NB4 (cell line): ENCODE measurements around the gene PIF1.

ENCODE experiments used
- CTCF ChIP-seq: IDR thresholded peaks from one replicate; pipeline ENCODE4 v1.5.1; 2012; ENCODE audit warnings: low read depth, low read length
- MAX ChIP-seq: IDR thresholded peaks from 2 replicates; pipeline ENCODE4 v1.6.1; 2011; ENCODE audit warnings: low read depth, low read length
- MYC ChIP-seq: IDR thresholded peaks from 2 replicates; pipeline ENCODE4 v1.6.1; 2011; ENCODE audit warnings: low read depth, low read length
- POLR2A ChIP-seq: IDR thresholded peaks from 2 replicates; pipeline ENCODE4 v1.6.1; 2011; ENCODE audit warnings: mild to moderate bottlenecking; ENCODE audit not compliant: insufficient read length; ENCODE audit errors: extremely low read depth

GRCh38 chr15:64767203-64767602, 58.2 kb downstream of the PIF1 start:
- no peak for TF ChIP-seq CTCF
- TF ChIP-seq MYC = no peak
- no peak for TF ChIP-seq POLR2A
- TF ChIP-seq MAX = no peak
